Trophoblast cell (in vitro differentiated cells and primary cell): ENCODE results near the gene SLCO2A1.

Experiments
- DNase-seq, 2 donors: peaks; one replicate each; pipeline ENCODE4 v3.0.0-alpha.2; 2016
- H2AFZ ChIP-seq: 2 replicates; pipeline ENCODE4 v1.6.1; 2013; ENCODE audit warnings: low read length, moderate library complexity, mild to moderate bottlenecking; ENCODE audit not compliant: insufficient read depth, poor library complexity
- H2AK5ac ChIP-seq: 2 replicates; pipeline ENCODE4 v1.6.1; 2013; ENCODE audit warnings: mild to moderate bottlenecking, low read length
- H2BK120ac ChIP-seq: 2 replicates; pipeline ENCODE4 v1.6.1; 2013; ENCODE audit warnings: low read length, mild to moderate bottlenecking, moderate library complexity; ENCODE audit not compliant: insufficient read depth, poor library complexity
- H2BK12ac ChIP-seq: 2 replicates; pipeline ENCODE4 v1.6.1; 2013; ENCODE audit warnings: mild to moderate bottlenecking, low read length, moderate library complexity
- H2BK5ac ChIP-seq: 2 replicates; pipeline ENCODE4 v1.6.1; 2013; ENCODE audit warnings: low read length, low read depth, moderate library complexity, mild to moderate bottlenecking; ENCODE audit not compliant: poor library complexity
- H3K14ac ChIP-seq: 2 replicates; pipeline ENCODE4 v1.6.1; 2013; ENCODE audit warnings: mild to moderate bottlenecking, low read length
- H3K18ac ChIP-seq: 2 replicates; pipeline ENCODE4 v1.6.1; 2013; ENCODE audit warnings: mild to moderate bottlenecking, low read length
- H3K23ac ChIP-seq: 2 replicates; pipeline ENCODE4 v1.6.1; 2013; ENCODE audit warnings: low read length
- H3K27ac ChIP-seq: 2 replicates; pipeline ENCODE4 v1.5.1; 2013; ENCODE audit warnings: low read depth, mild to moderate bottlenecking, inconsistent platforms, low read length, moderate library complexity
- H3K27me3 ChIP-seq: 2 replicates; pipeline ENCODE4 v1.6.1; 2013; ENCODE audit warnings: inconsistent platforms, mild to moderate bottlenecking, low read length, moderate library complexity; ENCODE audit not compliant: insufficient read depth
- H3K36me3 ChIP-seq, 2 experiments: 1 replicate in 1 of 2; 2 replicates in 1 of 2; pipeline ENCODE4 v1.6.1; 2013; ENCODE audit warnings: low read length in 2 of 2, mild to moderate bottlenecking in 2 of 2, moderate library complexity in 1 of 2; ENCODE audit not compliant: insufficient read depth in 2 of 2, control insufficient read depth in 1 of 2
- H3K4ac ChIP-seq: 2 replicates; pipeline ENCODE4 v1.6.1; 2013; ENCODE audit warnings: low read depth, mild to moderate bottlenecking, low read length, moderate library complexity
- H3K4me1 ChIP-seq, 2 experiments: 1 replicate in 1 of 2; 2 replicates in 1 of 2; pipeline ENCODE4 v1.6.1; 2013; ENCODE audit warnings: low read length in 2 of 2, mild to moderate bottlenecking in 2 of 2, moderate library complexity in 1 of 2; ENCODE audit not compliant: insufficient read depth in 2 of 2, control insufficient read depth in 1 of 2
- H3K4me2 ChIP-seq: 2 replicates; pipeline ENCODE4 v1.6.1; 2013; ENCODE audit warnings: inconsistent platforms, mild to moderate bottlenecking, low read length, moderate library complexity
- H3K4me3 ChIP-seq: 2 replicates; pipeline ENCODE4 v1.5.1; 2013; ENCODE audit warnings: mild to moderate bottlenecking, low read depth, low read length, inconsistent platforms
- H3K79me1 ChIP-seq: one replicate; pipeline ENCODE4 v1.6.1; 2013; ENCODE audit warnings: low read length
- H3K79me2 ChIP-seq: 2 replicates; pipeline ENCODE4 v1.6.1; 2013; ENCODE audit warnings: low read length, mild to moderate bottlenecking; ENCODE audit not compliant: control insufficient read depth, insufficient read depth, poor library complexity
- H3K9ac ChIP-seq: 2 replicates; pipeline ENCODE4 v1.6.1; 2013; ENCODE audit warnings: mild to moderate bottlenecking, low read length
- H3K9me3 ChIP-seq: 2 replicates; pipeline ENCODE4 v1.6.1; 2013; ENCODE audit warnings: low read depth, mild to moderate bottlenecking, control low read depth, inconsistent platforms, low read length; ENCODE audit not compliant: insufficient read depth
- H4K12ac ChIP-seq: 2 replicates; pipeline ENCODE4 v1.6.1; 2013; ENCODE audit warnings: low read depth, mild to moderate bottlenecking, low read length, moderate library complexity
- H4K8ac ChIP-seq: 2 replicates; pipeline ENCODE4 v1.6.1; 2013; ENCODE audit warnings: low read depth, mild to moderate bottlenecking, low read length, moderate library complexity
- H4K91ac ChIP-seq: one replicate; pipeline ENCODE4 v1.6.1; 2013; ENCODE audit warnings: low read depth, mild to moderate bottlenecking, low read length, moderate library complexity
- WGBS: extraction: QIAGEN DNeasy Blood & Tissue Kit; methylation state at CpG from one replicate; pipeline ENCODE4 v1.1.7; 2013; ENCODE audit warnings: missing lambda C conversion rate; ENCODE audit not compliant: insufficient read length, insufficient coverage; ENCODE audit errors: extremely low coverage; 5-methylcytosine and 5-hydroxymethylcytosine counted together

Gene SLCO2A1

DNA sequence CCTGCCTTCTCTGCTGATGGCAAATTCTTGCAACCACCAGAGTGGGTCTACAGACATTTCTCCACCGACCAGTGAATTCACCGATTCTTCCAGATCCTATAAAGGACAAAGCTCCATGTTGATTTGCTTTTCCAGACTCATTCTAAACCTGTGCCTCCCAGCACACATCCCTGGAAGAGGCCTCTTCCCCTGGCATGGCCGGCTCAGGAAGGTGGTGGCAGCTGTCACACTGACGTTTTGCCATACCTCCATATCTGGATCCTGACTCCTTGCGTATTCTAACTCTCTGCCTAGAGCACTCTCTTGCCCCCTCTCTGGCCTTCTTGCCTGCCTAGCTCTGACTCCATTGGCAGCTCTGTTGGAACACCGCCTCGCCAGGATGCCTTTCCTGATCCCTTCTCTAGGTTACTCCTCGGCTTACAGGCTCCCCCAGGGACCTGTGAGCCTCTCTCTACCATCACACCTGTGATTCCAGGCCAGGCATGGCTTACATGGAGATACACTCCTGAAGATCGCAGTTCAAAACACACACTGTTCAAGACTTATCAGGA, 31.0 kb downstream of the SLCO2A1 start:
- peak overlapping the region; percentile 31 for H4K91ac ChIP-seq
- no peak overlapping the region for H3K4me3 ChIP-seq
- H3K79me2 ChIP-seq = peaks cover 5% of the 10 kb centered on the region
- no CpG with 5 or more reads among the region's 9 CpGs for WGBS
- H3K23ac ChIP-seq = no peak overlapping the region
- H3K27me3 ChIP-seq = no peaks in the 10 kb centered on the region
- H2AFZ ChIP-seq = no peak overlapping the region
- H2AK5ac ChIP-seq = no peak overlapping the region
- no peak overlapping the region for H4K12ac ChIP-seq
- H3K9ac ChIP-seq = no peak overlapping the region
- H4K8ac ChIP-seq = no peak overlapping the region
- H3K14ac ChIP-seq = peak overlapping the region; percentile 9
- no peak overlapping the region for H2BK5ac ChIP-seq
- no peak overlapping the region for H3K27ac ChIP-seq
- no peak for DNase-seq
- peaks cover 42 to 71% of the 10 kb centered on the region in 2 experiments for H3K4me1 ChIP-seq
- no peak overlapping the region for H2BK12ac ChIP-seq
- no peaks in the 10 kb centered on the region for H3K9me3 ChIP-seq
- no peak overlapping the region for H2BK120ac ChIP-seq
- H3K79me1 ChIP-seq = peaks cover 19% of the 10 kb centered on the region
- H3K4me2 ChIP-seq = no peak overlapping the region
- peak overlapping the region; percentile 11 for H3K4ac ChIP-seq
- H3K36me3 ChIP-seq = peaks cover 30 to 45% of the 10 kb centered on the region in 2 experiments
- H3K18ac ChIP-seq = peak overlapping the region; percentile 45

DNA sequence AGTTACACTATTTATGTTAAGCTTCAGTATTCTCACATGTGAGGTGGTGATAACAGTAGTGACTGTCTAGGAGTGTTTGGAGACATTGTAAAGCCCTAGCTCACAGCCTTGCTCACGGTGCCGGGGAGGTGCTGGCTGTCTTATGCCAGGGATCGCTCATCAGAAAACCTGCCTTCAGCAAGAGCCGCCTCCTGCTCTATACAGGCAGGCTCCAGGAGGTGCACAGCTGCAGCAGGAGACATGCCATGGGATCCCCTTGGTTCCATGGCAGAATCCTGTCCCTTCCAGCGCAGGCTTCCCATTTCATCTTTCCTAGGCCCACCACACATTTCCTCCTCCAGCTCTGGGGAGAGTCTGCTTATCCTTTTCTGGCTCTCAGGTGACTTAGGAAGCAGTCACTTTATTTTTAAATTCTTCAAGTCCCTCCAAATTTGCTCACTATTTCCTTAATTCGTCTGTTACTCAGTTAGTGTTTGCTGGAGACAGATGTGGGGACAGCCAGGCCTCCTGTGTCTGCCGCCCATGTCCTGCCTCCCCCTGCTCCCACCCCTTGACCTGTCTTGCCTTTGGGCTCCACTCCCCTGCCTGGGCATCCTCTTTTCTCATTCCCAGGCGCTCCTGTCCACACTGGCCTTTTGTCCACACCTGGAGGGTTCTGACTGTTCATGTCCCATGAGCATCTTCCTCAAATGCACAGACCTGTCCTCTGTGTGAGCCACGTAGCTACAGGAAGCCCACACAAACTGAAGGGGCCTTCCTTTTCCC, 31.7 kb downstream of the SLCO2A1 start:
- no peak for DNase-seq
- Histone ChIP-seq H4K8ac (no peak overlapping the region), H3K79me2 (peaks cover 5% of the 10 kb centered on the region), H2AK5ac (no peak overlapping the region), H2BK5ac (no peak overlapping the region), H4K12ac (no peak overlapping the region), H2AFZ (no peak overlapping the region), H3K27ac (no peak overlapping the region), H3K14ac (no peak overlapping the region), H3K4me2 (no peak overlapping the region), H3K4me1 (peaks cover 39 to 68% of the 10 kb centered on the region in 2 experiments), H3K36me3 (peaks cover 30 to 44% of the 10 kb centered on the region in 2 experiments), H3K9ac (no peak overlapping the region), H3K79me1 (peaks cover 21% of the 10 kb centered on the region), H3K18ac (no peak overlapping the region), H3K27me3 (no peaks in the 10 kb centered on the region), H2BK120ac (no peak overlapping the region), H2BK12ac (no peak overlapping the region), H3K9me3 (no peaks in the 10 kb centered on the region), H4K91ac (peak overlapping the region; percentile 11), H3K4me3 (no peak overlapping the region), H3K23ac (no peak overlapping the region), H3K4ac (peak overlapping the region; percentile 11)
- WGBS = no CpG with 5 or more reads among the region's 9 CpGs

DNA sequence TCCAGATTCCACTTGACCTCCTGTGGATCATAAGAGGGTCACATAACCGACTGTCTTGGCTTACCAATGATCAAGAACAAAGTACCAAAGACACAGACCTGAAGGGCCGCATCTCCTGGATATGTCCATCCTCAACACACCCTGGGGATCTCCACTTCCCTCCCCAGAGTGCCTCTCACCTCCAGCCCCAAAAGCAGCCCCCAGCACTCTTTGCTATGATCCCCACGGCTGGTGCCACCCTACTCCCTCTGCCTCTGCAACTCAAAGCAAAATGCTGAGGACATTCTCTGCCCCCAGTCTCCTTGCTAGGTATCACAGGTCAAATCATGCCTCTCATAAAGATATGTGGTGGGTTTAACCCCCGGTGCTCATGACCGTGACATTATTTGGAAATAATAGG, 32.7 kb downstream of the SLCO2A1 start:
- Histone ChIP-seq H2BK5ac (no peak overlapping the region), H3K27ac (no peak overlapping the region), H3K9ac (no peak overlapping the region), H3K14ac (no peak overlapping the region), H4K91ac (no peak overlapping the region), H2AK5ac (no peak overlapping the region), H3K79me2 (peaks cover 8% of the 10 kb centered on the region), H3K27me3 (no peaks in the 10 kb centered on the region), H4K12ac (no peak overlapping the region), H3K4ac (no peak overlapping the region), H3K9me3 (no peaks in the 10 kb centered on the region), H2AFZ (no peak overlapping the region), H2BK120ac (no peak overlapping the region), H3K4me3 (no peak overlapping the region), H3K4me2 (no peak overlapping the region), H4K8ac (no peak overlapping the region), H3K18ac (no peak overlapping the region), H3K36me3 (peaks cover 33 to 50% of the 10 kb centered on the region in 2 experiments), H2BK12ac (no peak overlapping the region), H3K79me1 (peaks cover 26% of the 10 kb centered on the region), H3K4me1 (peaks cover 44 to 68% of the 10 kb centered on the region in 2 experiments), H3K23ac (no peak overlapping the region)
- WGBS = no CpG with 5 or more reads among the region's 5 CpGs
- DNase-seq = no peak

DNA sequence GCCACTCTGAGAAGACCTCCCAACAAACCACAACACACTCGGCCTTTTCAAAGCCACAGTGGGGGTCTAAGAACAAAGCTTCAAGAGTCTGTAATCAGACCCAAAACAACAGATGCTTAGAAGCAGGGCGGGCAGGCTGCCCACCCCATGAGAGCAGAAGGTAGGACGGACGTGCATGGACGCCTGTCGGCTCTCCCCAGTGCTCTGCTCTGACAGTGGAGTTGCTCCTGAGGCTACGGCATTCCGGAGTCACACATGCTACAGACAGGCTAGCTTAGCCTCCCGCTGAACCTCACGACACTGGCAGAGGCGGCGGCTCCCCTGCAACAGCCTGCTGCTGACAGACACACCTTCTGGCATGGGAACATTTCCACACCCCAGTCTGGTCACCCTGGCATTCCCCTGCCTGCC, 33.5 kb downstream of the SLCO2A1 start:
- no peak overlapping the region for H4K8ac ChIP-seq
- no peak overlapping the region for H2BK120ac ChIP-seq
- DNase-seq = no peak
- no peak overlapping the region for H2BK5ac ChIP-seq
- H3K4me3 ChIP-seq = no peak overlapping the region
- no peak overlapping the region for H4K91ac ChIP-seq
- H3K27ac ChIP-seq = no peak overlapping the region
- H2BK12ac ChIP-seq = no peak overlapping the region
- peaks cover 44 to 66% of the 10 kb centered on the region in 2 experiments for H3K4me1 ChIP-seq
- no peak overlapping the region for H3K18ac ChIP-seq
- no peak overlapping the region for H3K23ac ChIP-seq
- H3K36me3 ChIP-seq = peaks cover 32 to 50% of the 10 kb centered on the region in 2 experiments
- no peak overlapping the region for H3K4me2 ChIP-seq
- H4K12ac ChIP-seq = no peak overlapping the region
- H2AFZ ChIP-seq = no peak overlapping the region
- no peak overlapping the region for H3K14ac ChIP-seq
- no CpG with 5 or more reads among the region's 12 CpGs for WGBS
- H2AK5ac ChIP-seq = no peak overlapping the region
- peaks cover 27% of the 10 kb centered on the region for H3K79me1 ChIP-seq
- H3K4ac ChIP-seq = no peak overlapping the region
- H3K27me3 ChIP-seq = no peaks in the 10 kb centered on the region
- peaks cover 10% of the 10 kb centered on the region for H3K79me2 ChIP-seq
- H3K9ac ChIP-seq = no peak overlapping the region
- no peaks in the 10 kb centered on the region for H3K9me3 ChIP-seq
